ENCODE data around the gene PIH1D1. TPM values are rescaled to one million over a fixed set of nuclear protein-coding genes. Genes with fewer than 3 reads are reported as not detected.
A peak's percentile ranks its signal among the peaks of the same experiment; 100 is the strongest.

The PIH1D1 gene
- total RNA-seq, 2 donors from 2014 or later = 128 to 133 TPM

DNA sequence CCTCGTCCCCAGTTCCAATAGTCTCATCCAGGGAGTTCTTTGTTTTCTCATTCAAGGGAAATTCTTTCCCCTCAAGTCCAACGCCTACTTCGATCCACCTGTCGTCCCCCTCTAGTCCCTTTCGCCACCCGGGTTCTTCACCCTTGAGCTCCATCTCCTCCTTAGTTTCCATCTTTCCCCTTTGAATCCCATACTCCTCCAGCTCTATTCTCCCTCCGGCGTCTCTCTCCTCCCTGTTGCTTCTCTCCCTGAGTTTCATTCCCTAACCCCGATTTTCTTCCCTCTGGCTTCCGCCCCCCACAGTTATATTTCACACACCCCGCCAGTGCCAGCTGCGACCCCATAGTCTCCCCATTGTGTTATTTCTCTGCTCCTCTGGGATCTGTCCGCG is 9.7 kb downstream of the PIH1D1 start:
- no peaks in the 10 kb centered on the region for H3K4me1 Mint-ChIP-seq
- Histone ChIP-seq H3K27ac (ENCODE audit: low read depth, low read length) (no peak overlapping the region), H3K4me1 (ENCODE audit: control insufficient read depth, insufficient read depth, low read length) (no peaks in the 10 kb centered on the region), H3K9me3 (ENCODE audit: control insufficient read depth, low read length) (no peaks in the 10 kb centered on the region), H3K4me3 (ENCODE audit: low read length) (peak overlapping the region; percentile 56), H3K9ac (ENCODE audit: extremely low read depth, low read length, poor library complexity, severe bottlenecking) (no peak overlapping the region), H3K27me3 (ENCODE audit: control insufficient read depth, insufficient read depth, low read length, poor library complexity, severe bottlenecking) (peaks cover 57% of the 10 kb centered on the region), H3K36me3 (ENCODE audit: control insufficient read depth, insufficient read depth, low read length) (peaks cover 2% of the 10 kb centered on the region)
- H3K27me3 Mint-ChIP-seq (ENCODE audit: insufficient read depth) = peaks cover 58% of the 10 kb centered on the region
- 20 to 21% methylated on average over 10 to 14 of the region's 14 CpGs for WGBS, 2 experiments (ENCODE audit: insufficient coverage in 1 of 2, insufficient read length in 1 of 2)
- DNase-seq = no peak
- TF ChIP-seq, protein P1, sequence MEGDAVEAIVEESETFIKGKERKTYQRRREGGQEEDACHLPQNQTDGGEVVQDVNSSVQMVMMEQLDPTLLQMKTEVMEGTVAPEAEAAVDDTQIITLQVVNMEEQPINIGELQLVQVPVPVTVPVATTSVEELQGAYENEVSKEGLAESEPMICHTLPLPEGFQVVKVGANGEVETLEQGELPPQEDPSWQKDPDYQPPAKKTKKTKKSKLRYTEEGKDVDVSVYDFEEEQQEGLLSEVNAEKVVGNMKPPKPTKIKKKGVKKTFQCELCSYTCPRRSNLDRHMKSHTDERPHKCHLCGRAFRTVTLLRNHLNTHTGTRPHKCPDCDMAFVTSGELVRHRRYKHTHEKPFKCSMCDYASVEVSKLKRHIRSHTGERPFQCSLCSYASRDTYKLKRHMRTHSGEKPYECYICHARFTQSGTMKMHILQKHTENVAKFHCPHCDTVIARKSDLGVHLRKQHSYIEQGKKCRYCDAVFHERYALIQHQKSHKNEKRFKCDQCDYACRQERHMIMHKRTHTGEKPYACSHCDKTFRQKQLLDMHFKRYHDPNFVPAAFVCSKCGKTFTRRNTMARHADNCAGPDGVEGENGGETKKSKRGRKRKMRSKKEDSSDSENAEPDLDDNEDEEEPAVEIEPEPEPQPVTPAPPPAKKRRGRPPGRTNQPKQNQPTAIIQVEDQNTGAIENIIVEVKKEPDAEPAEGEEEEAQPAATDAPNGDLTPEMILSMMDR (conservative IDR thresholded peaks at IDR 0.05) = no peak
- peak overlapping the region; percentile 64 for H3K4me3 Mint-ChIP-seq
- peaks cover 10% of the 10 kb centered on the region for H3K36me3 Mint-ChIP-seq (ENCODE audit: low read depth)
- no peak overlapping the region for H3K27ac Mint-ChIP-seq
- no peaks in the 10 kb centered on the region for H3K9me3 Mint-ChIP-seq

DNA sequence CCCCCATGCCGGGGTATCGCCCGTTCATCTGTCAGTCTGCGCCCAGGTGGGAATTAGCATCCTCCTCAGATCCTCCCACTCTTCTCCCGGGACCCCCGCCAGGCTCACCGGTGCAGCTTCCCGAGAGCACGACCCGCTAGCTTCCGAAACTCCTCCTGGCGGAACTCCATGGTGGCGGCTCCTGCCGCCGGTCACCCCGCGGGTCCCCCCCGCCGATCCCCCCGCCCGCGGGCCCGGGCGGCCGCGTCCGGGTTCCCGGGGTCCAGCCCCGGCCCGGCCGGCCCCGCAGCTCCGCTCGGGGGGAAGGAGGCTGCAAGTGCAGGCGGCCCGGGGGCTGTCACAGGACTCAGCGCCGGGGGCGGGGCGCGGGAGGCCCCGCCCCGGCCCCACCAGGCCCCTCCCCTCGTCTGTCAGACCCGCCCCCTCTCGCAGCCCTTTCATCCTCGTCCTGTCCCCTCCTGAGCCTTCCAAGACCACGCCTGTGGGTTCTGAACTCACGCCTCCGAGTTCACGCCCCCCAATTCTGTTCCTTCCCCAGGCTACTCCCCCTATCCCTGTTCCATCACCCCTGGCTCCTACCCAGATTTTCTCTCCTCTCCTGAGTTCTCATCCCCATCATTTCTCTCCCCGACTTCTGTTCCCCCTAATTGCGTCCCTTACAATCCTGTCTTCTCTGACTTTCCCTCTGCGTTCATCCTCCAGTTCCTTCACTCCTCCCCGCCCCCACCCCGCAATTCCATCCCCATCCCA is 10.2 kb downstream of the PIH1D1 start, which contains the start of gene SLC17A7:
TSS of gene SLC17A7 (minus strand) at position 318 of the 750 bp plus-strand sequence. CDS start at position 170, 148 bp downstream.
- no peaks in the 10 kb centered on the region for H3K9me3 ChIP-seq (ENCODE audit: control insufficient read depth, low read length)
- Mint-ChIP-seq H3K27ac (no peak within 1 kb of the TSS), H3K27me3 (ENCODE audit: insufficient read depth) (peaks cover 63% of the 10 kb centered on the region), H3K36me3 (ENCODE audit: low read depth) (peaks cover 5% of the 10 kb centered on the region), H3K4me1 (no peaks in the 10 kb centered on the region), H3K4me3 (peak within 1 kb of the TSS; percentile 64), H3K9me3 (no peaks in the 10 kb centered on the region)
- DNase-seq = peak; percentile 91
- H3K36me3 ChIP-seq (ENCODE audit: control insufficient read depth, insufficient read depth, low read length) = no peaks in the 10 kb centered on the region
- WGBS, 2 experiments (ENCODE audit: insufficient coverage in 1 of 2, insufficient read length in 1 of 2) = 2 to 6% methylated on average over 12 to 56 of the region's 56 CpGs
- TF ChIP-seq, protein P1 (conservative IDR thresholded peaks at IDR 0.05) = peak; percentile 24
- H3K4me1 ChIP-seq (ENCODE audit: control insufficient read depth, insufficient read depth, low read length) = no peaks in the 10 kb centered on the region
- H3K4me3 ChIP-seq (ENCODE audit: low read length) = peak within 1 kb of the TSS; percentile 56
- H3K9ac ChIP-seq (ENCODE audit: extremely low read depth, low read length, poor library complexity, severe bottlenecking) = no peak within 1 kb of the TSS
- H3K27ac ChIP-seq (ENCODE audit: low read depth, low read length) = no peak within 1 kb of the TSS
- H3K27me3 ChIP-seq (ENCODE audit: control insufficient read depth, insufficient read depth, low read length, poor library complexity, severe bottlenecking) = peaks cover 63% of the 10 kb centered on the region

DNA sequence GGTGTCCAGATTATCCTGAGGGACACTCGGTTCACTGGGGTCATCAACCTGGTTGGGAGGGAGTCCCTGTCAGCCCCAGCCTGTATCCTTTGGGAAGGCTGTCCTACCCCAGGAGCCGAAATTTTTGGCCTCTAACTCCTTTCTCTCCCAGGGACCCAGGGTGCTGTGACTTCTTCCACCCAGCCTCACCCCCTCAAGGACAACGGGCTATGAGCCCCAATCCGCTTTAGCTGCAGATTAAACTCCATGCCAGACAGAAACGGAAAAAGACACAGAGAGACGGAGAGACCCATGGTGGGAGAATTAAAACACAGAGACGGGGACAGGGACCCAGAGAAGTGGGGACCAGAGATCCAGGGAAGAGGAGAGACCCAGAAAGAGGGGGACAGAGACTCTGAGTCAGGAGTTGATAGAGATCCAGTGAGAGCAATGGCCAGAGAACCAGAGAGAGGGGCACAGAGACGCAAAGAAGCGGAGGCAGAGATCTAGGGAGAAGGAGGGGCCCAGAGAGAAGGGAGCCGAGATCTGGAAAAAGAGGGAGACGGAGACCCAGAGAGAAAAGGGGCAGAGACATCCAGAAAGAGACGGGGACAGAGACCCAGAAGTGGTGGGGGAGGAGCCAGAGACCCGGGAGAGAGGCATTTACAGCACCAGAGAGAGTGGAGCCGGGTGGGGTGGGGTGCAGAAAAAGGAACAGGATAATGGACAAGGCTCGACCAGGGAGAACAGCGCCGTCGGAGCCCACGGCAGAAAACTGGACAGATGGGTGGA is 11.0 kb downstream of the PIH1D1 start:
- peak overlapping the region; percentile 26 for H3K4me3 Mint-ChIP-seq
- Histone ChIP-seq H3K27me3 (ENCODE audit: control insufficient read depth, insufficient read depth, low read length, poor library complexity, severe bottlenecking) (peaks cover 71% of the 10 kb centered on the region), H3K36me3 (ENCODE audit: control insufficient read depth, insufficient read depth, low read length) (no peaks in the 10 kb centered on the region), H3K9ac (ENCODE audit: extremely low read depth, low read length, poor library complexity, severe bottlenecking) (no peak overlapping the region), H3K27ac (ENCODE audit: low read depth, low read length) (no peak overlapping the region), H3K4me3 (ENCODE audit: low read length) (no peak overlapping the region), H3K4me1 (ENCODE audit: control insufficient read depth, insufficient read depth, low read length) (no peaks in the 10 kb centered on the region), H3K9me3 (ENCODE audit: control insufficient read depth, low read length) (no peaks in the 10 kb centered on the region)
- H3K4me1 Mint-ChIP-seq = no peaks in the 10 kb centered on the region
- no peak overlapping the region for H3K27ac Mint-ChIP-seq
- no peaks in the 10 kb centered on the region for H3K36me3 Mint-ChIP-seq (ENCODE audit: low read depth)
- WGBS, 2 experiments (ENCODE audit: insufficient coverage in 1 of 2, insufficient read length in 1 of 2) = 40 to 41% methylated on average over 14 to 19 of the region's 19 CpGs
- TF ChIP-seq, protein P1 (conservative IDR thresholded peaks at IDR 0.05) = no peak
- H3K9me3 Mint-ChIP-seq = peaks cover 2% of the 10 kb centered on the region
- DNase-seq = no peak
- H3K27me3 Mint-ChIP-seq (ENCODE audit: insufficient read depth) = peaks cover 71% of the 10 kb centered on the region

Data from endodermal cell (in vitro differentiated cells).